ENCODE data around the gene MOCOS. TPM values are rescaled to one million over a fixed set of nuclear protein-coding genes. Genes with fewer than 3 reads are reported as not detected.

The MOCOS gene
- total RNA-seq: 0.17 and 0.54 TPM in 2 replicates

GRCh38 chr18:36187193-36187825 lies at the start of gene MOCOS:
Gene MOCOS, plus strand, starts transcription at chr18:36187497. Its CDS starts 43 bp downstream, at chr18:36187540.

GRCh38 chr18:36297417-36298125 lies 110.3 kb downstream of the MOCOS start, which contains the start of gene FHOD3:
Gene FHOD3, plus strand, starts transcription at chr18:36297713. Its CDS starts 123 bp downstream, at chr18:36297836.

Other genes starting within 250 kb of the MOCOS start
- gene RPRD1A, start 119.9 kb upstream of the MOCOS start, total RNA-seq: 37.1 and 45.3 TPM in 2 replicates
- 17.0 and 18.3 TPM in 2 replicates for gene SLC39A6, start 58.2 kb upstream of the MOCOS start, total RNA-seq
- gene ELP2, start 57.6 kb upstream of the MOCOS start, total RNA-seq: 151 and 194 TPM in 2 replicates
- gene FHOD3, start 110.2 kb downstream of the MOCOS start, total RNA-seq: 0.33 TPM in 1 of 2 replicates, not detected in the other